Stimulated activated CD8-positive, alpha-beta memory T cell treated with anti-CD3 and anti-CD28 coated beads, Interleukin-2, amount 100 ng/mL, for 48 hours (primary cell): ENCODE measurements around the gene CPLX3.

Experiments used
- DNase-seq, 2 donors: peaks; one replicate each; pipeline ENCODE4 v3.0.0-alpha.2; 2020; ENCODE audit warnings: low read depth in 2 of 2

Gene CPLX3

DNA sequence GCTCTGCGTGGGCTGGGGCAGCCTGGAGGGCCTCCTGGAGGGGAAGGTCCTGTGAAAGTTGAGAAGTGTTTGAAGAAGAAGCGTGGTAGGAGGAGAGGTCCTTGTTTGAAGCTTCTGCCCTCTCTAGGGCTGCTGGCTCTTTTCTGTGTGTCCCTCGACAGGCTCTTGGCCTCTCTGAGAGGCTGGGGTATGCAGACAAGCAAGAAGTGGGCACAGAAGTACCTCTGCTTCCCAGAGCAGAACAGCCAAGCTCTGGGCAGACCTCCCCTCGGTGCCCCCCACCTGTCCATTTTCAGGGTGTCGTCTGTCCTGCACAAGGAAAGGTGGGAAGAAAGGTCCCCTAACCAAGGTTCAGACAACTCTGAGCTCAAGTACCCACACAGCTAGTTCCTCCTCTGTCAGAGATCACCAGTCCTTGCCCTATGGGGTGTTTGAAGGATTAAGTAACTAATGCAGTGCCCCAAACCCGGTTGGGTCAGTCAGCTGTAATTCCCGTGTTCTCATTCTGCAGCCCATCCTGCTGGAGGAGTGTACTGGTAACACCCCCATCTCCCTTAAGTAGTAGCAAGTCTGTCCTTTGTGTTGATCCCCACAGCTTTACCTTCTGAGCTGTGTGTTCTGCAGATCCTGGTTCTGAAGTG lies 38.3 kb upstream of the CPLX3 start:
- DNase-seq, result no peak

DNA sequence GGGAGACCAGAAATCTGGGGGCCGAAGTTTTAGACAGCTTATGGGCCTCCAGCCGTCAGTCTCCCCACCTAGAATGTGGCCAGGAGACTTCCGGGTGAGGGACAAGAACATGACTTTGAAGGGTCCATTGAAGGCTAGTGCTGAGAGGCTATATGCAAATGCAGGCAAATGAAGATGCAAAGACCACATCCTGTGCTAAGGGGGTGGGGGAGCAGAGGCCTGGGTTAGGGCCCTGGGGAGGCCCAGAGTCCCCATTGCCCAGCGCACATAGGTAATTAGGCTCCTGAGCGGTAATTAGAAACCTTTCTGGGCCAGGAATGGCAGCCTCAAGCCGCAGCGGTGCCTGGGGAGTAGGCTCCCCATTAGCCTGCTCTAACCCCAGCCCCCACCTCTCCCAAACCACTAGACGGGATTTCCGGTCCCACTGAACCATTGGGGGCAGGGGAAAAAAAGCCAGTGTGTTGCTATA lies 37.7 kb upstream of the CPLX3 start:
- DNase-seq, result peak in 1 of 2 donors; percentile 25

DNA sequence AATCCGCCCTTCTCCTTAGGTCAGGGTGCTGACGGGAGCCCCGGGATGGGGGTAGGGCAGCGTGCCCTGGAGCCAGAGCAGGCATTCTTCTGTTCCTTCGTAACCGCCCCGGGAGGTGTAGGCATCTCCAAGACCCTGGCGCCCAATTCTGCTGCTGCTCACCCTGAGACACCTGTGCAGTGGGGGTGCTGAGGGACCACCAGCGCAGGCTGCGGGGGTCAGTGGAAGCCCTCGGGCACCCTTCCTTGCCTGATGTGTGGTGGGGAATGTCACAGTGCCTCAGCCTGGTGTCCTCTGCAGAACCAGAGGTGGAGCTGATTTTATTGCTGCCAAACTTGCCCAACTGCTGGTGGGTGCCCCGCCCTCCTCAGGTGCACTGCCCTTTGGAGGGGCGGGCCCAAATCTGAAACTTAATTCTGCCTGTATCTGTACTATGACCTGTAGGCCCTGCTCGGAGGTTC lies 37.2 kb upstream of the CPLX3 start:
- no peak for DNase-seq

DNA sequence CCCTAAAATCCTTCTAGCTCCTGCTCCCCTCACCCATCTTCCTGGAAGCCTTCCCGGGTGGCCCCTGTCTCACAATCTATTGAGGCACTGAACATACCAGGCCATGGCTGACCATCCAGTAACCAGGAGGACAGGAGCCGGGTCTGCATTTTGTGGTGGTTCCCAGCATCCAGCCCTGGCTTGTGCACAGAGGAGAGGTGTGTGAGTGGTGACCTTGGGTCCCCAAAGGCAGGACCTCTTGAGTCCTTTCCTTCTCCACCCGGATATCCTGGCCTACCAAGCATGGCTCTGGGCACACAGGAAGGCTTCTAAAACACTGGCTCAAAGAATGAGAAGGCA lies 36.7 kb upstream of the CPLX3 start:
- no peak for DNase-seq

DNA sequence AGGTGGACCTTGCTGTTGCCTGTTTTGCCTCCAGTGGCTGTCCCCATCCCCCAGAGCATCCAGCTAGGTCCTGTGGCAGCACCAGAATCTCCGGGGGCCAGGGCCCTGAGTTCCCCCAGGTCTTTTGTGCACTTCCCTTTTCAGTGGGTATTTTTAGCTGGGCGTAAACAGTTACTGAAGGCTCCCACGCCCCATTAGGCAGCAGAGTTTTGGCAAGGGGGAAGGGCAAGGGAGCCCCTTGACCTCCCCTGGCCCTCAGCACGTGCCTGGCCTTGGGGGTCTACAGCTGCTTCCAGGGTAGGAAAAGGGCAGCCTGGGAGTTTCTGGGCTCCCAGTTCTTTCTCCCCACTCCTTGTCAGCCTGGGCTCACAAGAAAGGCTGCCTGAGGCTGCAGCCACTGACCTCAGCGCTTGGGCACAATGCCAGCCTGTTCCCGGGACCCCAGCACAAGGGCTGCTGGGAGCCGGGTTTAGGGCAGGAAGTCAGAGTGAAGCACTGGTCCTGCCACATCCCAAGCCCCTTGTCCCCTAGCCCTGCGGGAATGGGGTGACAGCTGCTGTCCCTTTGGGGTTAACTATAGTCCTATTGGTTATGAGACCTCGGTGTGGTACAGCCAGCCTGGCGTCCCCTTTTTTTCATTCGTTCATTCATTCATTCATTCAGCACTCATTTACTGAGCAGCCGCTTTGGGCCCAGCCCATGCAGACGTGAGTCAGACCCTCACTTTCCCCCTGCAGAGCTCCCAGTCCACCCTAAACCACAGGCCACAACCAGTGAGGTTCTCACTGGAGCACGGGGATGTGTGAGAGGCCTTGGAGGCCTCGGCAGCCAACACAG lies 36.1 kb upstream of the CPLX3 start:
- DNase-seq, result peak in 1 of 2 donors; percentile 35

DNA sequence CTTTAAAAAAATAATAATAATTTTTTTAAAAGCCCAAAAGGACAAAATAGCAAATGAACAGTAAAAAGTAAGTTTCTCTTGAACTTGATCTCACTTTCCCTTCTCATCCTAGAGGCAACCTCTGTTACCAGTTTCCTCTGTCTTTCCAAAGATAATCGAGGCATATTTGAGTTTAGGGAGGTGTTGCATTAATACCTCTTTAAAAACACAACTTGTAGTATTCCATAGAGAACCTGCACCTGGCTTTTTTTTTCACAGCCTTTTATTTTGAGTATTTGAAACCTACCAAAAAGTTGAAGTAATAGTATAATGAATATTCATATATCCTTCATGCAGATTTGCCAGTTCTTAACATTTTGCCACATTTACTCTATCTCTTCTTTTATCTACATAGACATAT lies 35.4 kb upstream of the CPLX3 start:
- no peak for DNase-seq

DNA sequence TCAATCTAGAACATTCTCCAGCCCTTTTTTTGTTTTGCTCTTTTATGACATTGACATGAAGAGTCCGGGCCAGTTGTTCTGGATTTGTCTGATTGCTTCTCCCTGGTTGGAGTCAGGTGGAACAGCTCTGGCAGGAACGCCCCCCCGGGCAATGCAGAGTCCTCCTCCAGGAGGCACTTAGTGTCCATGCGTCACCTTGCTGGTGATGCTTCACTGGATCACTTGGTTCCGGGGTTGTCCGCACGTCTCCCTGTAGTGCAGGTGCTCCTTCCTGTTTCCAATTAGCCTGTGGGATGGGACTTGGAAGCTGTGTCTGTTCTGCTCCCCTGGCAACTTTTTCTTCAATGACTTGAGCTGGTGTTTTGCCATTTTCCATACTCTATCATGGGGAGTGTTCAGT lies 34.8 kb upstream of the CPLX3 start:
- no peak for DNase-seq

DNA sequence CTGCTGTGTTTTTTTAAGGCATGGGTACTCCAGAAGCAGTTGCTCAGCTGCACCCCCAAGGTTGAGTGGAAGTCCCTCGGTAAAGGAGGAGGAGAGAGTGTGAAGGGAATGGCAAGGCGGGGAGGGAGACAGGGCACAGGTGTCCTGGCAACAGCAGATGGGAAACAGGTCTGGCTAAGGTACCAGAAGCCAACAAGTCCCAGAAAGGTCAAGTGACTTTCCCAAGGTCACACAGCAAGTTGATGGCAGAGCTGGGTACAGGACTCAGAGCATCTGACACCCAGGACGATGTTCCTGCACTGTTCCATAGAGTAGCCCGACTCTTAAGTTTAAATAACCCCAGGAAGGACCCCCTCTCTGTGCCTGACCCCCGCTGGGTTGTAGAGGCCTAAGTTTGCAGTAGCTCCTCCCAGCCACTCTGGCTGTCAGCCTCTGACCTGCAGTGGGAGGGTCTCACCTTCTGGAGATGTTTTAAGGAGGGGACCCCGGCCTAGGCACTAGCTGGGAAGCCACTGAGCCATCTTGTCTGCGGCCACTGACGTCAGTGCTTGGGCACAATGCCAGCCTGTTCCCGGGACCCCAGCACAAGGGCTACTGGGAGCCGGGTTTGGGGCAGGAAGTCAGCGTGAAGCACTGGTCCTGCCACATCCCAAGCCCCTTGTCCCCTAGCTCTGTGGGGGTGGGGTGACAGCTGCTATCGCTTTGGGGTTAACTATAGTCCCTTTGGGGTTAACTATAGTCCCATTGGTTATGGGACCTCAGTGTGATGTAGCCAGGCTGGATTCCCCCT lies 34.0 kb upstream of the CPLX3 start:
- DNase-seq, result no peak

DNA sequence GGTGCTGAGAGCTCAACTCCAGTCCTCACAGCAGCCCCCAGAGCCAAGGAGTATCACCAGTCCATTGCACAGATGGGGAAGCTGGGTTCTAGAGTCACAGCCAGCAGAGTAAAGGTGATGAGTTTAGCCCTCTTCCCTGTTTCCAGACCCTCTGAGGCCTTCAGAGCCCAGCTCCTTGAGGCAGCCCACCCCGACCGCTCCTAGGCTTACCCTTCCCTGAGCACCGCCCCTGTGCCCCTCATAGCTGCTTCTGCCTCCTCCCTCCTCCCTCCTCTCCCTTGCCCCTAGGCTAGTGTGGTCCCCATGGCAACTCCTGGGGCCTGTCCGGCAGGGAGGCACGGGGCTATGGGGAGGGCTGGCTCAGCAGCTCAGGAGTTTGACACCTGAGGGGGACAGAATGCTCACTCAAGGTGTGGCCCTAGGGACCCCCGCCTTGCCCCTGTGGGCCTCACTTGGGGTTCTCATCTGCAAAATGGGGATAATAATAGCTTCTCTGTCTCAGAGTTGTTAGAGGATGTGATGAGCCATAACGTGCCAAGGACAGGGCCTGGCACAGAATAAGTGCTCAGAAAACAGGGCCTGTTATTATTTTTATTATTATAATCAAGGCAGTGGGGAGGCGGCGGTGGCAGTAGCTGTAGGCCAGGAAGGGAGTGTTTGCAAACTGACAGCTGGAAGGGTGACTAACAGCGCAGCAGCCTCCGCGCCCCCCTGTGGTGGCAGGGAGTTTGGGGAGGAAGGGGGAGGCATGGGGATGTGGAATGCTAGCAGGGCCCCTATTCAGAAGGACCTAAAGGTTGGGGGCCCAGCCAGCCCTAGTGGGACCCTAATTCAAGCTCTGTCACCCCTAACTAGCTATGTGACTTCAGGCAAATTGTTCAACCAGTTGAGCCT lies 33.0 kb upstream of the CPLX3 start:
- peak in 1 of 2 donors; percentile 55 for DNase-seq

DNA sequence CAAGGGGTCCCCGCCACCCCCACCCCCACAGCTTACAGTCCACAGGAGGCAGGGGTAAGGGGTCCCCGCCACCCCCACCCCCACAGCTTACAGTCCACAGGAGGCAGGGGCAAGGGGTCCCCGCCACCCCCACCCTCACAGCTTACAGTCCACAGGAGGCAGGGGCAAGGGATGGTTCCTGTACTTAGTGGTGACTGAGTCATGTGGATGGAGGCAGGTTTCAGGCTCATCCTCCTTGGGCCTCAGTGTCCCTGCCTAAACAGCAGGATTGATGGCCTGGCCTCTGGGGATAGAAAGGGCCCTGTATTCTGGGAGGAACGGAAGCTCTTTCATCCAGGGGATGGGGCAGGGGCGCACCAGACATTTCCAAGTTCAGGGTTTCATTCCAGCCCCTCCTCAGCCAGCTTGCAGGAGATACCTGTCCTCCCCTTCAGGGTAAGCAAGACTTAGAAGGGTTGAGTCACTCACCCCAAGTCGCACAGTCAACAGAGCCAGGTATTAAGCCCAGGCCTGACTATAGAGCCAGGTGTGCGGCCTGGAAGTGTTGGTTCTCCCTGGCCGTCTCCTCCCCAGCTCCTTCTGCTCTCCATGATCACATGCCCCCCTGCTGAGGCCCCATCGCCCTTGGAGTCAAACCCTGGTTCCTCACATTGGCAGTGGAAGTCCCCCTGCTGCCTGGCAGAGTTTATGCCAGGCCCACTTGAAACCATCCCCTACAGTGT lies 32.0 kb upstream of the CPLX3 start:
- DNase-seq, result no peak

DNA sequence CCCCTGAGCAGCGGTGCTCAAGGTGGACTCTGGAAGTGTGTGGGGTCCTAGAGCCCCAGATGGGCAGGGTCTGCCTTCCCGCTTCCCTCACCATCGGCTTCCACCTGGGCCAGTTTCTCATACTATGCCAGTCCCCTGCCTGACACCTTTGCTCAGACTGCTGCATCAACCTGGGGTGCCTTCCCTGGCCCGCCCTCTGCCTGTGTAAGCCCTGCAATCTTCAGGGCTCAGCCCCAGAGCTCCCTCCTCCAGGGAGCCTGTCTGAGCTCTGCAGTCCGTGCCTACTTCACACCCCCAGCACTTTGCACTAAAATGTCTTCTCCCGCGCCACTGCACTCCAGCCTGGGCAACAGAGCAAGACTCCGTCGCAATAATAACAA lies 31.5 kb upstream of the CPLX3 start:
- DNase-seq, result no peak

DNA sequence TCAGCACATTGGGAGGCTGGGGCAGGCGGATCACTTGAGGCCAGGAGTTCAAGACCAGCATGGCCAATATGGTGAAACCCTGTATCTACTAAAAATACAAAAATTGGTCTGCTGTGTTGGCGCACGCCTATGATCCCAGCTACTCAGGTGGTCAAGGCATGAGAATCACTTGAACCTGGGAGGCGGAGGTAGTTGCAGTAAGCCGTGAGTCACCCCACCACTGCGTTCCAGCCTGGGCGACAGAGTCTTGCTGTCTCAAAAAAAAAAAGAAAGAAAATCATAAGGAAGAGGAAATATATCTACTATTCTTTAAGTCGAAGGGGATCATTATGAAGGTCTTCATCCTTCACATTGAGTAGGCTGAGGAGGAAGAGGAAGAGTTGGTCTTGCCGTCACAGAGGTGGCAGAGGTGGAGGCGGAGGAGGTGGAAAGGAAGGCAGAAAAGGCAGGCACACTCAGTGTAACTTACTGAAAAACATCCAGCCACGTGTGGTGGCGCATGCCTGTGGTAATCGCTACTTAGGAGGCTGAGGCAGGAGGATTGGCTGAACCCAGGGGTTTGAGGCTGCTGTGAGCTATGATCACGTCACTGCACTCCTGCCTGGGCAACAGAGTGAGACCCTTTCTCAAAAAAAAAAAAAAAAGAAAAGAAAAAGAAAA lies 30.3 kb upstream of the CPLX3 start:
- peak in 1 of 2 donors; percentile 28 for DNase-seq

DNA sequence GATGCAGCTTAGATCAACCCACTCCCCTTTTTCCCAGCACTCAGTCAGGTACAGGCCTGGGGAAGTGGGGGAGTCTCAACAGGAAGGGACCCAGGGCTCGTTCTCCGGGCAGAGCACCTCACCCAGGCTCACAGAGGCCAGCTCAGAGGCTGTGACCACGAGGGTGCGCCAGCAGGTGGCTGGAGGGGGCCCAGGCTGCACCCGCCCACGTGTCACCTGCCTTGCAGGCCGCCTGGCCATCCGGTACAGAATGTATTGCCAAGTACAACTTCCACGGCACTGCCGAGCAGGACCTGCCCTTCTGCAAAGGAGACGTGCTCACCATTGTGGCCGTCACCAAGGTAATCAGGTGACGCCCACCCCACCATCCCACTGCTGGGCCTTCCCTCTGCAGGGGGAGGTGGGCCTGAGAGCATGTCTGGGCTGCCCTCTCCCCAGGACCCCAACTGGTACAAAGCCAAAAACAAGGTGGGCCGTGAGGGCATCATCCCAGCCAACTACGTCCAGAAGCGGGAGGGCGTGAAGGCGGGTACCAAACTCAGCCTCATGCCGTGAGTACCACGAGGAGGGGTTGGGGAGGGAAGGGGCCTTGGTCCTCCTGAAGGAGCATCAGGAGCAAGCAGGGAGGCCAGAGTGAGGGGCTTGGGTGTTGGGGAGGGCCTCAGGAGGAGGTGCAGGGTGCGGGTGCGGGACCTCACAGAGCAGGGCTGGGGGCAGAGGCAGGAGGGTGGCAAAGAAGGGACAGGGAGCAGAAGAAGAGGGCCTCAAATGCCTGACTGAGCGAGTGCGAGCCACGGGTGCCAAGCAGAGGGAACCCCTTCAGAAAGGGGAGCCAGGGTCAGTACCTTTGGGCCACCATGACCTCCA lies 27.8 kb upstream of the CPLX3 start:
- DNase-seq, result no peak

DNA sequence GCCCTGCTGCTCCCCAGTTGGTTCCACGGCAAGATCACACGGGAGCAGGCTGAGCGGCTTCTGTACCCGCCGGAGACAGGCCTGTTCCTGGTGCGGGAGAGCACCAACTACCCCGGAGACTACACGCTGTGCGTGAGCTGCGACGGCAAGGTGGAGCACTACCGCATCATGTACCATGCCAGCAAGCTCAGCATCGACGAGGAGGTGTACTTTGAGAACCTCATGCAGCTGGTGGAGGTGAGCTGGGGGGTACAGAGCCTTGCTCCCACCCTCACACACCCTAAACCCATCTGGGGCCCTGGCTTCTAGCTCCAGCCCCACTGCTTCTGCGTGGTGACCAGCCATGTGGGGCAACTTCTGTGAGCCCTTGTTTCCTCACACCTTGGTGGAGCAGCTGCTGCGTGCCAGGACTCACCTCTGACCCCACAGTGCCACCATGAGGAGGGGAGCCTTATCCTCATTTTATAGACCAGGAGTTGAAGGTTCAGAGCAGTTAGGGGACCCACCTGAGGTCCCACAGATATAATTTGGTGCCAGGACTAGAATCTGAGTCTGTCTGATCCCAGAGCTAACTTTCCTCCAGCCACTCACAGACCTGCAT lies 27.1 kb upstream of the CPLX3 start:
- no peak for DNase-seq

DNA sequence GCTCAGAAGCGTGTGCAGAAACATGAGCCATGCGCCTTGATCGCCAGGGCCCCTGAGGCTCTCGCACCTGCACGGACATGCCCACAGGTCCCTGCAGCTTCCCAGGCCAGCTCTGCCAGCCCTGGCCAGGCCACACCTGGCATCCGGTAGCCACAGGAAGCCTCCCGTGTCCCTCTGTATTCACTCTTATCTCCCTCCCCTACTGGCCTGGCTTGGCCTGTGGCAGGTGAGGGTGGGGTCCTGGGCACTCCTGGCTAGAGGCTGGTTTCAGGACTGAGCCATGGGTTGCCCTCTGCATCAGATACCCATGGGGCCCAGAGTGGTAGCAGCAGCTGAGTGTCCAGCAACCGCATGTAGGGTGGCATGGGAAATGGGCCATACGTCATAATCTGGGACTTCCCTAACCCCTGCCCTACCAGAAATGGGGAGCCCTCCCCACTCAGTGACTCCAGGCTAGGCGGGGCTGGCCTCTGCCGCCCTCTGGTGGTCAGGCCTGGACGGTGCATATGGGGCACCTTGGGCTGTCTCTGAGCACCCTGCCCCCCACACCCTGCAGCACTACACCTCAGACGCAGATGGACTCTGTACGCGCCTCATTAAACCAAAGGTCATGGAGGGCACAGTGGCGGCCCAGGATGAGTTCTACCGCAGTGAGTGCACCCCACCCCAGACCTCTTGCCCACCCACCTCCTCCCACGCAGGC lies 26.4 kb upstream of the CPLX3 start:
- peak; percentile 79 to 80 for DNase-seq

DNA sequence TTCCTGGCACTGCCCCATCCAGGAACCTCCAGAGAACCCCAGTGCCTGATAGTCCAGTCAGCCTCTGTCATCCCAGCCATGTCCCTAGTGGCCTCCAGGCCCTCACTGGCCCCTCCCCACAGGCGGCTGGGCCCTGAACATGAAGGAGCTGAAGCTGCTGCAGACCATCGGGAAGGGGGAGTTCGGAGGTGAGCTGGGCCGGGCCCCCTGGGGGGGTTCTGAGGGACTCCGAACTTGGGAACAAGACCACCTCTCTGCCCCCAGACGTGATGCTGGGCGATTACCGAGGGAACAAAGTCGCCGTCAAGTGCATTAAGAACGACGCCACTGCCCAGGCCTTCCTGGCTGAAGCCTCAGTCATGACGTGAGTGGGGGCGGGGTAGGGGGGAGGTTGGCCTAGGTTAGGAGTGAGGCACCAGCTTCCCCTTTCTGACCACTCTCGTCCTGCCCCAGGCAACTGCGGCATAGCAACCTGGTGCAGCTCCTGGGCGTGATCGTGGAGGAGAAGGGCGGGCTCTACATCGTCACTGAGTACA lies 25.8 kb upstream of the CPLX3 start:
- no peak for DNase-seq

DNA sequence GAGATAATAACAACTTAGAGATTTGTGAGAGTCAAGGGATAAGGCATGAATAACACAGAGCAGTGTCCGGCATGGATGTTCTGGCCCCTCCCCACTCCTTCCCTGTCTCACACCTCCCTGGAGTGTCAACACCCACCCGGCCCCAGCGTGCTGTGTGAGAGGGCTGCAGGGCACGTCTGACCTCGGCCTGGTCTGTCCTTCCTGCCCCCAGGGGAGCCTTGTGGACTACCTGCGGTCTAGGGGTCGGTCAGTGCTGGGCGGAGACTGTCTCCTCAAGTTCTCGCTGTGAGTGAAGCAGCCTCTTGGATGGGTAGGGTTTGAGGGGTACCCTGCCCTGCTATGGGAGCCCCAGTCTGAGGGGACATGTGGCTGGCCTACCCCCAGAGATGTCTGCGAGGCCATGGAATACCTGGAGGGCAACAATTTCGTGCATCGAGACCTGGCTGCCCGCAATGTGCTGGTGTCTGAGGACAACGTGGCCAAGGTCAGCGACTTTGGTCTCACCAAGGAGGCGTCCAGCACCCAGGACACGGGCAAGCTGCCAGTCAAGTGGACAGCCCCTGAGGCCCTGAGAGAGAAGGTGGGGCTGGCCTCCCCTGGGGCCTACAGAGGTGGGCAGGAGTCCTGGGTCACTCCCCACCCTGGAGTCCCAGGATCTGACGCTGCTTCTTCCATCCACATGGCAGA lies 25.0 kb upstream of the CPLX3 start:
- no peak for DNase-seq
